Testis (tissue), 2 donors: ENCODE data around the gene EXOSC5.

Experiments
- POLR2A ChIP-seq: fragments of 450-650 bp; IDR thresholded peaks from one replicate; pipeline ENCODE4 v1.6.1; 2017; ENCODE audit warnings: antibody characterized with exemption, mild to moderate bottlenecking, moderate library complexity
- TF ChIP-seq, protein P1 (sequence below), 3 experiments: fragments of 450-650 bp in 2 of 3; fragments of 200-600 bp in 1 of 3; sonication (generic) in 1 of 3; IDR thresholded peaks; one replicate each; pipeline ENCODE4 v1.5.1; 2016 to 2019; ENCODE audit warnings: antibody characterized with exemption in 3 of 3, mild to moderate bottlenecking in 2 of 3, moderate library complexity in 1 of 3

DNA sequence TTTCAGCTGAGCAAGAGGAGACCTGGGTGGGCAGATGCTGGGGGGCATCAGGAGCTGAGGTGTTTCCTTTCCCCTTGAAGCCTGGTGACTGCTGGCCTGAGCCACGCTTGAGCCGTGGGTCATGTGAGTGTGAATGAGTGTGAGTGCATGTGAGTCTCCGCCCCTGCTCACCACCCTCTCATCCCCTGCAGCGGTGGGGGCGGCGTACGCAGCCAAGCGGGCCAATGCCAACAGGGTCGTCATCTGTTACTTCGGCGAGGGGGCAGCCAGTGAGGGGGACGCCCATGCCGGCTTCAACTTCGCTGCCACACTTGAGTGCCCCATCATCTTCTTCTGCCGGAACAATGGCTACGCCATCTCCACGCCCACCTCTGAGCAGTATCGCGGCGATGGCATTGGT is 24.8 kb upstream of the EXOSC5 start:
- TF ChIP-seq, protein P1, sequence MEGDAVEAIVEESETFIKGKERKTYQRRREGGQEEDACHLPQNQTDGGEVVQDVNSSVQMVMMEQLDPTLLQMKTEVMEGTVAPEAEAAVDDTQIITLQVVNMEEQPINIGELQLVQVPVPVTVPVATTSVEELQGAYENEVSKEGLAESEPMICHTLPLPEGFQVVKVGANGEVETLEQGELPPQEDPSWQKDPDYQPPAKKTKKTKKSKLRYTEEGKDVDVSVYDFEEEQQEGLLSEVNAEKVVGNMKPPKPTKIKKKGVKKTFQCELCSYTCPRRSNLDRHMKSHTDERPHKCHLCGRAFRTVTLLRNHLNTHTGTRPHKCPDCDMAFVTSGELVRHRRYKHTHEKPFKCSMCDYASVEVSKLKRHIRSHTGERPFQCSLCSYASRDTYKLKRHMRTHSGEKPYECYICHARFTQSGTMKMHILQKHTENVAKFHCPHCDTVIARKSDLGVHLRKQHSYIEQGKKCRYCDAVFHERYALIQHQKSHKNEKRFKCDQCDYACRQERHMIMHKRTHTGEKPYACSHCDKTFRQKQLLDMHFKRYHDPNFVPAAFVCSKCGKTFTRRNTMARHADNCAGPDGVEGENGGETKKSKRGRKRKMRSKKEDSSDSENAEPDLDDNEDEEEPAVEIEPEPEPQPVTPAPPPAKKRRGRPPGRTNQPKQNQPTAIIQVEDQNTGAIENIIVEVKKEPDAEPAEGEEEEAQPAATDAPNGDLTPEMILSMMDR (IDR thresholded peaks at IDR 0.05), result no peak
- TF ChIP-seq POLR2A, result no peak
